ENCODE results near the gene CD44.

GRCh38 chr11:35262735-35263134, 123.8 kb downstream of the CD44 start:
- TF ChIP-seq CTCF (conservative IDR thresholded peaks at IDR 0.05 in 1 of 2, IDR thresholded peaks at IDR 0.05 in 1 of 2; ENCODE audit: low read depth in 1 of 2, low read length in 2 of 2), result no peak
- TF ChIP-seq EZH2 (IDR thresholded peaks at IDR 0.05; ENCODE audit: low read length, missing control alignments), result no peak
